GM12801 (cell line): Measurements from ENCODE around the gene CALCA.

Experiments
- CTCF ChIP-seq: IDR thresholded peaks from one replicate; pipeline ENCODE4 v1.5.1; 2011; ENCODE audit warnings: control low read depth; ENCODE audit not compliant: insufficient read length; ENCODE audit errors: extremely low read depth

The CALCA gene

GRCh38 chr11:14967581-14968243 lies 4.4 kb downstream of the CALCA start:
- TF ChIP-seq CTCF, result no peak

- no peak for TF ChIP-seq CTCF
These were observed 16.0 kb downstream of the CALCA start for GRCh38 chr11:14956111-14956510.

GRCh38 chr11:14954581-14954980 lies 17.6 kb downstream of the CALCA start:
- TF ChIP-seq CTCF, result no peak

- no peak for TF ChIP-seq CTCF
These were observed 18.2 kb downstream of the CALCA start for GRCh38 chr11:14953904-14954303.

GRCh38 chr11:14949437-14950147 lies 22.6 kb downstream of the CALCA start:
- TF ChIP-seq CTCF, result no peak

- no peak for TF ChIP-seq CTCF
These were observed 29.4 kb downstream of the CALCA start for GRCh38 chr11:14942745-14943144.

GRCh38 chr11:14938936-14939335 lies 33.2 kb downstream of the CALCA start:
- no peak for TF ChIP-seq CTCF
